Measurements from ENCODE around the gene FZD8.

Gene FZD8

DNA sequence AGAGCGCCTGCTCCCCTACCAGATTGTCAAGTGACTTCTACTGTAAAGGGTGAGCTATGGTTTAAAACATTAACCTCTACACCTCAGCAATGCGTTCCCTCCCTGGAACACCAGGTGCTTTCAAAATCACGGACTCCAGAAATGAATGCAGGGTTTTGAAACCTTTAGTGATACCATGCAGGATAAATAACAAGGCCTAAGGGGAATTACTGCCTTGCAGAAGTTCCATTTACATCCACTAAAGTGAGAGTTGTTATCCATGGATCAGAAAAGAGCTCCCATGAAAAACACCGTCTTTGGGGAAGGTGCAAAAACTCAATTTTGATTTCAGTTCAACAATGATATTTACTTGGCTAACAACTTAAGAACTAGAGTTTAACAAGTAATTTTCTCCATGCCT, 4.0 kb downstream of the FZD8 start:
- ChIA-PET POLR2A (interaction anchor here (0.6 to 1.3 kb wide), 2 partner anchors 26 to 53 kb away, joined by 3 to 4 read pairs; no protein-coding TSS in a partner anchor), CTCF (interaction anchor here (0.6 to 5.2 kb wide), 6 partner anchors 25 to 1253 kb away, joined by 3 to 28 read pairs (median 6); no protein-coding TSS in a partner anchor)
- TF ChIP-seq L3MBTL2 (conservative IDR thresholded peaks at IDR 0.05), result no peak
- TF ChIP-seq HDGF (IDR thresholded peaks at IDR 0.05; ENCODE audit: borderline replicate concordance), result no peak
- TF ChIP-seq ARNT (IDR thresholded peaks at IDR 0.05), result no peak
- TF ChIP-seq TARDBP (IDR thresholded peaks at IDR 0.05), result no peak
- no peak for TF ChIP-seq ZNF384 (IDR thresholded peaks at IDR 0.05)
- TF ChIP-seq FOXK2 (IDR thresholded peaks at IDR 0.05), result no peak
- DNase-seq (ENCODE audit: extremely low spot score), result no peak

GRCh38 chr10:35637462-35637861, 4.6 kb downstream of the FZD8 start:
- TF ChIP-seq NFRKB (IDR thresholded peaks at IDR 0.05) (no peak), SUZ12 (IDR thresholded peaks at IDR 0.05) (no peak), HDGF (IDR thresholded peaks at IDR 0.05; ENCODE audit: borderline replicate concordance) (no peak), TARDBP (IDR thresholded peaks at IDR 0.05) (no peak), PKNOX1 (IDR thresholded peaks at IDR 0.05) (no peak), ELF4 (IDR thresholded peaks at IDR 0.05) (no peak), ZNF384 (IDR thresholded peaks at IDR 0.05) (no peak), SP1 (IDR thresholded peaks at IDR 0.05) (no peak), FOXK2 (IDR thresholded peaks at IDR 0.05) (no peak), L3MBTL2 (conservative IDR thresholded peaks at IDR 0.05) (no peak), BHLHE40 (IDR thresholded peaks at IDR 0.05; ENCODE audit: borderline replicate concordance) (no peak), LEF1 (IDR thresholded peaks at IDR 0.05; ENCODE audit: borderline replicate concordance) (no peak), CTBP1 (IDR thresholded peaks at IDR 0.05; ENCODE audit: borderline replicate concordance) (no peak), ARNT (IDR thresholded peaks at IDR 0.05) (no peak), FOXA1 (IDR thresholded peaks at IDR 0.05) (no peak), FOXM1 (IDR thresholded peaks at IDR 0.05; ENCODE audit: borderline replicate concordance) (no peak)
- CTCF ChIA-PET, result interaction anchor here (1.0 to 5.2 kb wide), 5 partner anchors 24 to 1243 kb away, joined by 3 to 28 read pairs (median 8); no protein-coding TSS in a partner anchor
- DNase-seq (ENCODE audit: extremely low spot score), result no peak
- POLR2A ChIA-PET, result interaction anchor here (0.7 to 1.3 kb wide), 3 partner anchors 25 to 279 kb away, joined by 3 to 5 read pairs (median 4); no protein-coding TSS in a partner anchor

- POLR2A ChIA-PET, result interaction anchor here (1.0 to 1.3 kb wide), 2 partner anchors 24 to 279 kb away, joined by 4 to 5 read pairs; no protein-coding TSS in a partner anchor
- CTCF ChIA-PET, result interaction anchor here (1.0 to 5.2 kb wide), 5 partner anchors 24 to 1244 kb away, joined by 3 to 28 read pairs (median 8); no protein-coding TSS in a partner anchor
- peak; percentile 96 for TF ChIP-seq PKNOX1 (IDR thresholded peaks at IDR 0.05)
- TF ChIP-seq ELF4 (IDR thresholded peaks at IDR 0.05), result no peak
- no peak for DNase-seq (ENCODE audit: extremely low spot score)
These were observed 5.1 kb downstream of the FZD8 start for GRCh38 chr10:35636956-35637355.

- peak; percentile 39 for DNase-seq (ENCODE audit: extremely low spot score)
- no peak for TF ChIP-seq BHLHE40 (IDR thresholded peaks at IDR 0.05; ENCODE audit: borderline replicate concordance)
- peak; percentile 59; the same call in 1 of the 2 replicates for TF ChIP-seq ELF4 (IDR thresholded peaks at IDR 0.05)
- POLR2A ChIA-PET, result no interaction called here
These were observed 6.5 kb downstream of the FZD8 start for GRCh38 chr10:35635576-35635975.

DNA sequence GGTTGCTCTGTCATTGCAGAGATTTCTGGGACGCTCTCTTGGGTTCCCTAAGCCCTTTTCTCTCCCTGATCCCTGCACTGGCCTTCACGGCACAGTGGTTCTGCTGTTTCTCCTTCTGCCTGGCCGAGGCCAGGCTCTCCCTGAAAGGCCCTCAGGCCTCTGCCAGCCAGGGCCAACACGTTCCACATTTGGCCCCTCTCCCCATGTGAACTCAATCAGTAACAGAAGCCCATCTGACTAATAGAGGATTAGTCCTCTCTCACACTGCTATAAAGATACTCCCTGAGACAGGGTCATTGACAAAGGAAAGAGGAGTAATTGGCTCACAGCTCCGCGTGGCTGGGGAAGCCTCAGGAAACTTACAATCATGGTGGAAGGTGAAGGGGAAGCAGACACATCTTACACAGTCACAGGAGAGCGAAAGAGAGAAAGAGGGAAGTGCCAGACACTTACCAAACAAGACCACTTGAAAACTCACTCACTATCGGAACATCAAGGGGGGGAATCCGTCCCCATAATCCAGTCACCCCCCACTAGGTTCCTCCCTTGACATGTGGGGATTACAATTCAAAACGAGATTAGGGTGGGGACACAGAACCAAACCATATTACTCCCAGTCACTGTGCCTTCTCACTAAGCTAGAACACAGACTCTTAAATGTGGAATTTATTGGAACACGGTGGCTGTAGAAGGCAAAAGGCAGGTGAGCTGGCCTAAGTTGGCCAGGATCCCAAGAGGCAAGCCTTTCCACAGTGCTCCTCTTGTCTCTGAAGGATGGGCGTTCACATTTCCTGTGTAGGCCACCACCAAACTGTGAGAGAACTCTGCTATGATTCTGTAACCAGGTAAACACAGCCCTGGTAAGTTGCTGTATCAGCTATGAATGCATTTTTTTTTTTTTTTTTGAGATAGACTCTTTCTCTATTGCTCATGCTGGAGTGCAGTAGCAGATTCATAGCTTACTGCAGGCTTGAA, 8.8 kb downstream of the FZD8 start:
- no peak for DNase-seq (ENCODE audit: extremely low spot score)
- POLR2A ChIA-PET, result no interaction called here
- TF ChIP-seq FOXA1 (IDR thresholded peaks at IDR 0.05), result no peak
- no peak for TF ChIP-seq NFRKB (IDR thresholded peaks at IDR 0.05)
- TF ChIP-seq SUZ12 (IDR thresholded peaks at IDR 0.05), result no peak
- TF ChIP-seq SP1 (IDR thresholded peaks at IDR 0.05), result no peak
- TF ChIP-seq TARDBP (IDR thresholded peaks at IDR 0.05), result no peak
- TF ChIP-seq HDGF (IDR thresholded peaks at IDR 0.05; ENCODE audit: borderline replicate concordance), result no peak
- TF ChIP-seq ZNF384 (IDR thresholded peaks at IDR 0.05), result no peak
- TF ChIP-seq ELF4 (IDR thresholded peaks at IDR 0.05), result no peak
- TF ChIP-seq LEF1 (IDR thresholded peaks at IDR 0.05; ENCODE audit: borderline replicate concordance), result no peak
- TF ChIP-seq ARNT (IDR thresholded peaks at IDR 0.05), result no peak
- TF ChIP-seq L3MBTL2 (conservative IDR thresholded peaks at IDR 0.05), result no peak
- CTCF ChIA-PET, result interaction anchor here (0.5 to 1.3 kb wide), 2 partner anchors 1146 to 1148 kb away, joined by 3 read pairs; no protein-coding TSS in a partner anchor

More at GRCh38 chr10:35635576-35635975, 6.5 kb downstream of the FZD8 start:
- CTCF ChIA-PET, result interaction anchor here (0.6 to 5.2 kb wide), 18 partner anchors 8 to 1245 kb away, joined by 3 to 28 read pairs (median 4); no protein-coding TSS in a partner anchor

DNA sequence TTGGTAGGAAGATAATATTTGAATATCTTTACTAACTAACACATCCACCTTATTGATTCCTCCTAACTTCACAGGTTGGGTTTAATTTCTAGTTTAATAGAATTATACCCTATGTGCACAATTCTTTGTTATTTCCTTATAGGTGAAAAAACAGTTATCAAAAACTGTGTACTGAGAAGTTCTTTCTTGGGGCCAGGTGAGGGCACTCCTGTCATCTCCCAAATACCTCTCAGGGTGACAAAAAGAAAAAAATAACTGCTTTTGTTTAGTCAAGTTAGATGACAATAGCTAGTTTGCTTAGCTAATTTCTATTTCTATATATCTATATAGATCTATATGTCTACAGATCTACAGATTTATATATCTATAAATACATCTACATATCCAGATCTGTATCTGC, 10.1 kb downstream of the FZD8 start:
- POLR2A ChIA-PET, result no interaction called here
- CTCF ChIA-PET, result interaction anchor here (1.0 to 1.3 kb wide), 2 partner anchors 1148 to 1149 kb away, joined by 3 read pairs; no protein-coding TSS in a partner anchor

DNA sequence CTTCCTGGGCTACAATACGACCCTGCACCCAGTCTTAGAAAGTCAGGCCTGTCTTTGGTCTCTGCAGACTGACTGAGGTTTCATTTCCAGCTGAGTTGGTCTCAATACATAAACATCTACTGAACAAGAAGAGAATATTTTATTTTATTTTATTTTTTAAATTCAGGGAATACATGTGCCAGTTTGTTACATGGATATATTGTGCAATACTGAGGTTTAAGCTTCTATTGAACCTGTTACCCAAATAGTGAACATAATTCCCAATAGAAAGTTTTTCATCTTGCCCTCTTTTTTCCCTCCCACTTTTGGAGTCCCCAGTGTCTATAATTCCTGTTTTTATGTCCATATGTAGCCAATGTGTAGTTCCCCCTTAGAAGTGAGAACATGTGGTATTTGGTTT, 10.7 kb downstream of the FZD8 start:
- ChIA-PET CTCF (no interaction called here), POLR2A (no interaction called here)

More for the DNA sequence above, 10.1 kb downstream of the FZD8 start:
- DNase-seq (ENCODE audit: extremely low spot score), result no peak
- no peak for TF ChIP-seq FOXK2 (IDR thresholded peaks at IDR 0.05)

More for the DNA sequence above, 10.7 kb downstream of the FZD8 start:
- no peak for DNase-seq (ENCODE audit: extremely low spot score)
- no peak for TF ChIP-seq ARNT (IDR thresholded peaks at IDR 0.05)
- TF ChIP-seq FOXA1 (IDR thresholded peaks at IDR 0.05), result no peak
- TF ChIP-seq PKNOX1 (IDR thresholded peaks at IDR 0.05), result no peak
- no peak for TF ChIP-seq FOXK2 (IDR thresholded peaks at IDR 0.05)
- no peak for TF ChIP-seq ZNF384 (IDR thresholded peaks at IDR 0.05)
- TF ChIP-seq CTBP1 (IDR thresholded peaks at IDR 0.05; ENCODE audit: borderline replicate concordance), result no peak
- no peak for TF ChIP-seq NFRKB (IDR thresholded peaks at IDR 0.05)
- TF ChIP-seq HDGF (IDR thresholded peaks at IDR 0.05; ENCODE audit: borderline replicate concordance), result no peak
- TF ChIP-seq SP1 (IDR thresholded peaks at IDR 0.05), result no peak
- no peak for TF ChIP-seq ELF4 (IDR thresholded peaks at IDR 0.05)
- TF ChIP-seq LEF1 (IDR thresholded peaks at IDR 0.05; ENCODE audit: borderline replicate concordance), result no peak
- TF ChIP-seq BHLHE40 (IDR thresholded peaks at IDR 0.05; ENCODE audit: borderline replicate concordance), result no peak
- no peak for TF ChIP-seq FOXM1 (IDR thresholded peaks at IDR 0.05; ENCODE audit: borderline replicate concordance)
- no peak for TF ChIP-seq L3MBTL2 (conservative IDR thresholded peaks at IDR 0.05)
- TF ChIP-seq SUZ12 (IDR thresholded peaks at IDR 0.05), result no peak
- TF ChIP-seq TARDBP (IDR thresholded peaks at IDR 0.05), result no peak
